Activated CD4-positive, alpha-beta T cell treated with anti-CD3 and anti-CD28 coated beads, Interleukin-2, amount 10 ng/mL, durations not matched to agents 7 days and 5 days (primary cell): ENCODE measurements around the gene ABHD4. TPM values are rescaled to one million over a fixed set of nuclear protein-coding genes. Genes with fewer than 3 reads are reported as not detected.
"Not testable (repeated sequence)": the region's sequence is repeated elsewhere in the genome, so short reads cannot be mapped to it uniquely, and the experiment has no call there.

Experiments
- CTCF ChIA-PET: fragments of 350-600 bp; sonication (Branson Sonifier 250); formaldehyde crosslinking; loops from one replicate; lab custom pipeline; 2021; ENCODE audit warnings: antibody characterized with exemption; lab: Charles Lee
- POLR2A ChIA-PET: fragments of 350-600 bp; sonication (Branson Sonifier 250); formaldehyde crosslinking; loops from one replicate; lab custom pipeline; 2021; ENCODE audit warnings: antibody characterized with exemption; lab: Charles Lee
- DNase-seq: peaks from one replicate; pipeline ENCODE4 v3.0.0-alpha.2; 2020
- H3K27ac Mint-ChIP-seq: one replicate; pipeline ENCODE4 v1.8.0; 2021; ENCODE audit warnings: mild to moderate bottlenecking, moderate library complexity, mixed read lengths
- H3K27me3 Mint-ChIP-seq: one replicate; pipeline ENCODE4 v1.8.0; 2021; ENCODE audit warnings: mixed read lengths
- H3K36me3 Mint-ChIP-seq: one replicate; pipeline ENCODE4 v1.8.0; 2021; ENCODE audit warnings: low read depth, mixed read lengths
- H3K4me1 Mint-ChIP-seq: one replicate; pipeline ENCODE4 v1.8.0; 2021; ENCODE audit warnings: mixed read lengths
- H3K4me3 Mint-ChIP-seq: one replicate; pipeline ENCODE4 v1.8.0; 2021; ENCODE audit warnings: mild to moderate bottlenecking, moderate library complexity, mixed read lengths
- H3K9me3 Mint-ChIP-seq: one replicate; pipeline ENCODE4 v1.8.0; 2021; ENCODE audit warnings: mixed read lengths
- total RNA-seq, 2 experiments: library from RNA; stranded (reverse); gene quantifications; one replicate each; pipeline ENCODE4 v1.2.3, GENCODE V29; 2021

ABHD4 gene
- total RNA-seq, 2 experiments from 2014 or later: 8.3 to 10.4 TPM

- Mint-ChIP-seq H3K27me3 (no peaks in the 10 kb centered on the region), H3K4me1 (no peaks in the 10 kb centered on the region), H3K4me3 (no peak overlapping the region), H3K27ac (no peak overlapping the region), H3K9me3 (no peaks in the 10 kb centered on the region), H3K36me3 (peaks cover 13% of the 10 kb centered on the region)
- CTCF ChIA-PET: interaction anchor here (1.5 to 1.7 kb wide), 2 partner anchors 14 to 25 kb away, joined by 4 read pairs; partner anchors contain the start of gene DAD1
- POLR2A ChIA-PET: no interaction called here
- DNase-seq: no peak
Observed at GRCh38 chr14:22613736-22614239, 15.7 kb downstream of the ABHD4 start.

- H3K27me3 Mint-ChIP-seq: no peaks in the 10 kb centered on the region
- no peaks in the 10 kb centered on the region for H3K9me3 Mint-ChIP-seq
- POLR2A ChIA-PET: no interaction called here
- H3K4me1 Mint-ChIP-seq: no peaks in the 10 kb centered on the region
- no peak overlapping the region for H3K4me3 Mint-ChIP-seq
- peaks cover 13% of the 10 kb centered on the region for H3K36me3 Mint-ChIP-seq
- CTCF ChIA-PET: interaction anchor here (1.5 to 1.7 kb wide), 2 partner anchors 15 to 25 kb away, joined by 4 read pairs; partner anchors contain the start of gene DAD1
- DNase-seq: no peak
- H3K27ac Mint-ChIP-seq: no peak overlapping the region
Observed at GRCh38 chr14:22614240-22614799, 16.2 kb downstream of the ABHD4 start.

- H3K4me1 Mint-ChIP-seq, POLR2A ChIA-PET, H3K4me3 Mint-ChIP-seq, H3K27me3 Mint-ChIP-seq, H3K27ac Mint-ChIP-seq, CTCF ChIA-PET, H3K36me3 Mint-ChIP-seq, H3K9me3 Mint-ChIP-seq, DNase-seq: not testable (repeated sequence)
Observed at GRCh38 chr14:22615765-22616164, 17.7 kb downstream of the ABHD4 start.

- DNase-seq: no peak
- Mint-ChIP-seq H3K4me3 (no peak overlapping the region), H3K27ac (no peak overlapping the region), H3K4me1 (peaks cover 2% of the 10 kb centered on the region), H3K9me3 (no peaks in the 10 kb centered on the region), H3K27me3 (peaks cover 2% of the 10 kb centered on the region), H3K36me3 (no peaks in the 10 kb centered on the region)
- ChIA-PET CTCF (no interaction called here), POLR2A (no interaction called here)
Observed at GRCh38 chr14:22622255-22622654, 24.2 kb downstream of the ABHD4 start.

- H3K27ac Mint-ChIP-seq: no peak overlapping the region
- no peaks in the 10 kb centered on the region for H3K36me3 Mint-ChIP-seq
- ChIA-PET CTCF (interaction anchor here (1.2 kb wide), 1 partner anchor 12 kb away, joined by 3 read pairs; no protein-coding TSS in a partner anchor), POLR2A (no interaction called here)
- peaks cover 2% of the 10 kb centered on the region for H3K4me1 Mint-ChIP-seq
- H3K4me3 Mint-ChIP-seq: no peak overlapping the region
- H3K27me3 Mint-ChIP-seq: peaks cover 2% of the 10 kb centered on the region
- no peaks in the 10 kb centered on the region for H3K9me3 Mint-ChIP-seq
- no peak for DNase-seq
Observed at GRCh38 chr14:22623047-22623446, 24.9 kb downstream of the ABHD4 start.

GRCh38 chr14:22626590-22626989 lies 28.5 kb downstream of the ABHD4 start:
- Mint-ChIP-seq H3K4me3 (no peak overlapping the region), H3K36me3 (no peaks in the 10 kb centered on the region), H3K9me3 (peaks cover 7% of the 10 kb centered on the region), H3K4me1 (peaks cover 2% of the 10 kb centered on the region), H3K27me3 (peaks cover 6% of the 10 kb centered on the region), H3K27ac (no peak overlapping the region)
- DNase-seq: no peak
- POLR2A ChIA-PET: no interaction called here
- CTCF ChIA-PET: interaction anchor here (0.6 to 0.9 kb wide), 2 partner anchors 70 to 228 kb away, joined by 3 to 4 read pairs; no protein-coding TSS in a partner anchor

- CTCF ChIA-PET: no interaction called here
- H3K4me3 Mint-ChIP-seq: no peak overlapping the region
- no peak overlapping the region for H3K27ac Mint-ChIP-seq
- peaks cover 2% of the 10 kb centered on the region for H3K4me1 Mint-ChIP-seq
- peaks cover 10% of the 10 kb centered on the region for H3K9me3 Mint-ChIP-seq
- POLR2A ChIA-PET: no interaction called here
- no peaks in the 10 kb centered on the region for H3K36me3 Mint-ChIP-seq
- no peak for DNase-seq
- H3K27me3 Mint-ChIP-seq: peaks cover 10% of the 10 kb centered on the region
Observed at GRCh38 chr14:22627506-22628263, 29.6 kb downstream of the ABHD4 start.

- POLR2A ChIA-PET: no interaction called here
- no peaks in the 10 kb centered on the region for H3K4me1 Mint-ChIP-seq
- no peak overlapping the region for H3K4me3 Mint-ChIP-seq
- DNase-seq: no peak
- CTCF ChIA-PET: no interaction called here
- H3K36me3 Mint-ChIP-seq: no peaks in the 10 kb centered on the region
- H3K27ac Mint-ChIP-seq: no peak overlapping the region
- H3K9me3 Mint-ChIP-seq: peaks cover 10% of the 10 kb centered on the region
- peaks cover 9% of the 10 kb centered on the region for H3K27me3 Mint-ChIP-seq
Observed at GRCh38 chr14:22629361-22629760, 31.3 kb downstream of the ABHD4 start.

- no peak for DNase-seq
- Mint-ChIP-seq H3K27me3 (peaks cover 10% of the 10 kb centered on the region), H3K4me3 (no peak overlapping the region), H3K9me3 (peaks cover 10% of the 10 kb centered on the region), H3K27ac (no peak overlapping the region), H3K4me1 (no peaks in the 10 kb centered on the region), H3K36me3 (no peaks in the 10 kb centered on the region)
- ChIA-PET CTCF (no interaction called here), POLR2A (no interaction called here)
Observed at GRCh38 chr14:22630066-22630465, 32.0 kb downstream of the ABHD4 start.

GRCh38 chr14:22630486-22630885 lies 32.4 kb downstream of the ABHD4 start:
- H3K4me3 Mint-ChIP-seq: no peak overlapping the region
- peaks cover 10% of the 10 kb centered on the region for H3K27me3 Mint-ChIP-seq
- POLR2A ChIA-PET: no interaction called here
- no peaks in the 10 kb centered on the region for H3K36me3 Mint-ChIP-seq
- H3K27ac Mint-ChIP-seq: no peak overlapping the region
- CTCF ChIA-PET: no interaction called here
- DNase-seq: no peak
- peaks cover 10% of the 10 kb centered on the region for H3K9me3 Mint-ChIP-seq
- no peaks in the 10 kb centered on the region for H3K4me1 Mint-ChIP-seq

GRCh38 chr14:22634233-22634900 lies 36.3 kb downstream of the ABHD4 start:
- DNase-seq: no peak
- Mint-ChIP-seq H3K9me3 (peaks cover 10% of the 10 kb centered on the region), H3K27me3 (peaks cover 10% of the 10 kb centered on the region), H3K4me3 (no peak overlapping the region), H3K36me3 (no peaks in the 10 kb centered on the region), H3K27ac (no peak overlapping the region), H3K4me1 (no peaks in the 10 kb centered on the region)
- CTCF ChIA-PET: no interaction called here
- POLR2A ChIA-PET: no interaction called here

- not testable (repeated sequence) for H3K9me3 Mint-ChIP-seq
Observed at GRCh38 chr14:22635980-22636379, 37.9 kb downstream of the ABHD4 start.

GRCh38 chr14:22640192-22640591 lies 42.1 kb downstream of the ABHD4 start:
- CTCF ChIA-PET: interaction anchor here (0.7 to 1.3 kb wide), 4 partner anchors 9 to 642 kb away, joined by 3 to 5 read pairs (median 4); no protein-coding TSS in a partner anchor
- no peaks in the 10 kb centered on the region for H3K9me3 Mint-ChIP-seq

More at GRCh38 chr14:22635980-22636379, 37.9 kb downstream of the ABHD4 start:
- not testable (repeated sequence) for DNase-seq, H3K27ac Mint-ChIP-seq, H3K4me1 Mint-ChIP-seq, H3K27me3 Mint-ChIP-seq, H3K36me3 Mint-ChIP-seq, H3K4me3 Mint-ChIP-seq
- ChIA-PET CTCF (interaction anchor here (0.5 to 0.6 kb wide), 2 partner anchors 376 to 957 kb away, joined by 3 read pairs; no protein-coding TSS in a partner anchor), POLR2A (interaction anchor here (0.5 kb wide), 1 partner anchor 93 kb away, joined by 3 read pairs; no protein-coding TSS in a partner anchor)

More at GRCh38 chr14:22640192-22640591, 42.1 kb downstream of the ABHD4 start:
- Mint-ChIP-seq H3K27me3 (no peaks in the 10 kb centered on the region), H3K4me1 (no peaks in the 10 kb centered on the region), H3K4me3 (no peak overlapping the region), H3K27ac (no peak overlapping the region), H3K36me3 (no peaks in the 10 kb centered on the region)
- no peak for DNase-seq
- POLR2A ChIA-PET: no interaction called here
